Type B pancreatic cell (in vitro differentiated cells): Measurements from ENCODE around the gene TMEM44. TPM values are rescaled to one million over a fixed set of nuclear protein-coding genes. Genes with fewer than 3 reads are reported as not detected.

Experiments used
- DNase-seq: peaks from one replicate; pipeline ENCODE4 v3.0.0; 2021; ENCODE audit warnings: mixed read lengths; ENCODE audit not compliant: unreplicated experiment; ENCODE audit errors: extremely low spot score
- H3K27ac Mint-ChIP-seq: 2 replicates; pipeline ENCODE4 v1.8.0; 2021; ENCODE audit warnings: mild to moderate bottlenecking, mixed read lengths
- H3K27me3 Mint-ChIP-seq: 2 replicates; pipeline ENCODE4 v1.8.0; 2021; ENCODE audit warnings: mixed read lengths
- H3K36me3 Mint-ChIP-seq: 2 replicates; pipeline ENCODE4 v1.8.0; 2021; ENCODE audit warnings: mixed read lengths
- H3K4me1 Mint-ChIP-seq: one replicate; pipeline ENCODE4 v1.8.0; 2021; ENCODE audit warnings: mixed read lengths; ENCODE audit not compliant: unreplicated experiment
- H3K4me3 Mint-ChIP-seq: 2 replicates; pipeline ENCODE4 v1.8.0; 2021; ENCODE audit warnings: mild to moderate bottlenecking, mixed read lengths
- H3K9me3 Mint-ChIP-seq: 2 replicates; pipeline ENCODE4 v1.8.0; 2021; ENCODE audit warnings: mixed read lengths
- total RNA-seq: library from RNA; stranded (reverse); gene quantifications from 2 replicates; pipeline ENCODE4 v1.2.1, GENCODE V29; 2021; ENCODE audit warnings: low replicate concordance
- TF ChIP-seq, protein P1 (sequence below): fragments of 200-600 bp; sonication (generic); conservative IDR thresholded peaks from 2 replicates; pipeline ENCODE4 v1.5.0; 2021; ENCODE audit warnings: antibody characterized with exemption, mild to moderate bottlenecking

Gene TMEM44
- total RNA-seq, 1 donor from 2014 or later = 22.8 TPM

DNA sequence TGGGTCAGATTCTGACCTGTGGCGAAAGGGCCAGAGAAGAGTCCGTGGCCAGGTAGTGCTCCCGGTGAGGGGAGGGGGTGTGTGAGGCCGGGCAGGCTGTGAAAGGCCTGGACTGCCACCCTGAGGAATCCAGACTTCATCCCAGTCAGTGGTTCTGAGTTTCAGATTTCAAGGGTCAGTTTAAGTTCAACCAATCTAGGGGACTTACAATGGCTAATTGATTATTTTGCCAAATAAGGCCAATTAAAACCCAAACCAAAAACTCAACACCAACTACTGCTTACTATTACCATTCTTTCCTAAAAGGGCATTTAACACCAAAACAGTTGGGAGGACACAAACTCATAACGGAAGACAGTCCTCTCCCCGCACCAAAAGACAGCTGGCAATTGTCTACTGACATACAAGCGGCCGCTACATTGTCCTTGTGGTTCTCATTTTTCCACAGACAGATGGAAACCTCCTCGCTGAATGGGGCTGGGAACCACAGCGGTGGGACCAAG lies 30.5 kb downstream of the TMEM44 start:
- no peak overlapping the region for H3K27ac Mint-ChIP-seq
- peaks cover 17% of the 10 kb centered on the region for H3K36me3 Mint-ChIP-seq
- H3K9me3 Mint-ChIP-seq = no peaks in the 10 kb centered on the region
- no peak overlapping the region for H3K4me3 Mint-ChIP-seq
- H3K4me1 Mint-ChIP-seq = peaks cover 13% of the 10 kb centered on the region
- TF ChIP-seq, protein P1, sequence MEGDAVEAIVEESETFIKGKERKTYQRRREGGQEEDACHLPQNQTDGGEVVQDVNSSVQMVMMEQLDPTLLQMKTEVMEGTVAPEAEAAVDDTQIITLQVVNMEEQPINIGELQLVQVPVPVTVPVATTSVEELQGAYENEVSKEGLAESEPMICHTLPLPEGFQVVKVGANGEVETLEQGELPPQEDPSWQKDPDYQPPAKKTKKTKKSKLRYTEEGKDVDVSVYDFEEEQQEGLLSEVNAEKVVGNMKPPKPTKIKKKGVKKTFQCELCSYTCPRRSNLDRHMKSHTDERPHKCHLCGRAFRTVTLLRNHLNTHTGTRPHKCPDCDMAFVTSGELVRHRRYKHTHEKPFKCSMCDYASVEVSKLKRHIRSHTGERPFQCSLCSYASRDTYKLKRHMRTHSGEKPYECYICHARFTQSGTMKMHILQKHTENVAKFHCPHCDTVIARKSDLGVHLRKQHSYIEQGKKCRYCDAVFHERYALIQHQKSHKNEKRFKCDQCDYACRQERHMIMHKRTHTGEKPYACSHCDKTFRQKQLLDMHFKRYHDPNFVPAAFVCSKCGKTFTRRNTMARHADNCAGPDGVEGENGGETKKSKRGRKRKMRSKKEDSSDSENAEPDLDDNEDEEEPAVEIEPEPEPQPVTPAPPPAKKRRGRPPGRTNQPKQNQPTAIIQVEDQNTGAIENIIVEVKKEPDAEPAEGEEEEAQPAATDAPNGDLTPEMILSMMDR = no peak
- no peaks in the 10 kb centered on the region for H3K27me3 Mint-ChIP-seq
- DNase-seq = no peak

DNA sequence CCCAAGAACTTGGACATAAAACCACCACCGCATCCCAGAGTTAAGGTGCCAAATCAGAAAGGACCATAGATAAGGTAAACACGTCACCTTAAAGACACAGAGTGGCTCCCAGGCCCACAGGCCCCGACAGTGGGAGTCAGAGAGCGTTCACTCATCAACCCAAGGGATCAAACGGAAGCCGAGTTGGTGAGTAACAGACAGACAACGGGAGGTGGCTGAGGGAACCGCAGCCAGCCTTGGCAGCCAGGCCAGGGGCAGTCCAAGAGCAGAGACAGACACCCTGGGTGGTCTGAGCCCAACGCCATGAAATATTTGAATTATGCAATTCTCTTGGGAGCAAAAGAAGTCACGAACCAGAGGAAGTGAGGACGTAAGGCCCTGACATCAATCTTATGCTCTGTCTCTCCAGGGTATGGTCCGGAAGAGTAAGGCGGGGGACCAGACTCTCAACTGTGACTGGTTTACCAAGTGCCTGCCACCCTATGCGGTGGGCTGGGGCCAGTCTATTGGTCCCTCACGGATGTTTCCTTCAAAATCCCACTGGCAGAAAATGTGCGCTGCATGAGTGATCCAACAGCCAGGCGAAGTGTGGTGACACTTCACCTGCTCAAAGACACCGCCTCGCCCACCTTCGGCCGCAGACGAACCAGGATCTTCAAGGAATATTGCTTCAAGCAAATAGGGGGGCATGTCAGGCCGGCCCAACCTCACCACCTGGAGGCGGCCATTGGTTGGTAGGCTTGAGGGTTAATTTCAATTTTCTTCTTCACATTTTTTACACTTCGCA lies 34.3 kb downstream of the TMEM44 start:
- TF ChIP-seq, protein P1 = no peak
- Mint-ChIP-seq H3K27ac (no peak overlapping the region), H3K4me1 (peaks cover 4% of the 10 kb centered on the region), H3K4me3 (no peak overlapping the region), H3K36me3 (peaks cover 14% of the 10 kb centered on the region), H3K27me3 (no peaks in the 10 kb centered on the region), H3K9me3 (no peaks in the 10 kb centered on the region)
- no peak for DNase-seq

DNA sequence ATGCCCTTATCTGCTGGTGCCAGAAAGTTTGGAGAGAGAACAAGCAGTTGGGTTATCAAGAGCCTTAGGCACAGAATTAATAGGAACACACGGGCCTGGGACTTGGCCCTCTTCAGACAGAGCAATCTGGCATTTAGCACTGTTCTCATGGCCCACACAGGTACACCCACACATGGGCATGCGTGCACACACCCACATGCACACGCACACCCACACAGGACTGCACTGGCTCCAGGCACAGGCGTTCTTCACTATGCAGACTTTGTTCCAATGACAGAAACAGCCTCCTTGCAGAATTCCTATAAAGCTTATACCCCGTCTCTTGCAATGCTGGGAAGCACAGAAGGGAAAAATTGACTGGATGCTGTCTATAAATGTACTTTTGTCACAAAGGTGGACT lies 36.3 kb downstream of the TMEM44 start:
- DNase-seq = no peak
- TF ChIP-seq, protein P1 = no peak
- Mint-ChIP-seq H3K27me3 (no peaks in the 10 kb centered on the region), H3K36me3 (peaks cover 9% of the 10 kb centered on the region), H3K27ac (no peak overlapping the region), H3K9me3 (no peaks in the 10 kb centered on the region), H3K4me1 (peaks cover 4% of the 10 kb centered on the region), H3K4me3 (no peak overlapping the region)

DNA sequence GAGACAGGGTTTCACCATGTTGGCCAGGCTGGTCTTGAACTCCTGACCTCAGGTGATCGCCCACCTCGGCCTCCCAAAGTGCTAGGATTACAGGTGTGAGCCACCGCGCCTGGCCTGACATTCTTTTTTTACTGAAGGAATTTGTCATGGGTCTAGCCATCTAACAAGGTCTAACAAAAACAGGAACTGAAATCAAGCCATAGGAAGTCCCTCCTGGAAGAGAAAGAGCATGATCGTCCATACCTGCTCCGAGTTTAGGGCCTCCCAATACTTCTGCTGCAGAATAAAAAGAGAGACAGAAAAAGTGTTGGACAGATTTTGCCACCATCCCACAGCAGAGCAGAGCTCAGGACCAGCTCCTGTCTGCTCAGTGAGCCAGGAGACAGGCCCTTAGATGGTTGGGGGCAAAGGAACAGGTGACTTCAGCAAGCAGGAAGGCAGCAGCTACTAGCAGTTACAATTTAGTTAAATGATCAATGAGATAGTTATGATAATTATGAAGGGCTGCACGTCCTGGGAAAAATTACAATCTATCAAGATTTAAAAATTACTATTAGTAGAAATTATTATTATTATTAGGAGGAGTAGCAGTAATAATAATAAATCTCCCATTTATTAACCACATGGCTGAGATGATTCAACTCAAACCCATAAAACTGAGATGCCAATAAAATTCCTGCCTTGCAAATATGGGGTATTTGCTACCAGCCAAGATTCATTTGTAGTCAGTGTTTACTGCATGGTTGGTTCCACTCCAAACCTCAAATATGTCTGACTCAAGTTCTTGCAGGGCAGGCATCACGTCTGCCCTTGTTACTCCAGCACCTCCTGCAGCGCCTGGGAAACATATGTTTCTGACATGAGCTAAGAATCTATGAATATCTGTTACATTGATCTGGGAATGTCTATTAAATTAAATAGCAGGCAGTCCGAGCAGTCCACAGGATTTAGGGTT lies 40.1 kb downstream of the TMEM44 start:
- H3K4me3 Mint-ChIP-seq = no peak overlapping the region
- H3K36me3 Mint-ChIP-seq = no peaks in the 10 kb centered on the region
- H3K27me3 Mint-ChIP-seq = no peaks in the 10 kb centered on the region
- H3K9me3 Mint-ChIP-seq = no peaks in the 10 kb centered on the region
- H3K27ac Mint-ChIP-seq = no peak overlapping the region
- no peak for DNase-seq
- no peaks in the 10 kb centered on the region for H3K4me1 Mint-ChIP-seq
- TF ChIP-seq, protein P1 = no peak

DNA sequence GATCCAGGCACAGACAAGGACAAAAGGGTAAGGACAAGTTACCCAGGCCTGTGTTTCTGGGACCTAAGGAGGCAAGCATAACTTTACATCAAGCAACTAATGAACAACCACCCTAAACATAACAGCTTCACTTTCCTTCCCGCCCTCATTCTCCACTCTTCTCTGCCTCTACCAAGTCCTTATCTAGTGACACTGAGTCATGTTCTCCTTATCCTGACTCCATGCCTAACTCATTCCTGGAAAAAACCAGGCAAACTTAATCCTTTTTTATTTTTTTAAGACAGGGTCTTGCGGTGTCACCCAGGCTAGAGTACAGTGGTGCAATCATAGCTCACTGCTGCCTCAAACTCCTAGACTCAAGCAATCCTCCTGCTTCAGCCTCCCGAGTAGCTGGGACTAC lies 44.5 kb downstream of the TMEM44 start:
- peaks cover 21% of the 10 kb centered on the region for H3K4me1 Mint-ChIP-seq
- DNase-seq = no peak
- H3K4me3 Mint-ChIP-seq = no peak overlapping the region
- TF ChIP-seq, protein P1 = no peak
- H3K36me3 Mint-ChIP-seq = peaks cover 5% of the 10 kb centered on the region
- H3K27ac Mint-ChIP-seq = no peak overlapping the region
- no peaks in the 10 kb centered on the region for H3K27me3 Mint-ChIP-seq
- no peaks in the 10 kb centered on the region for H3K9me3 Mint-ChIP-seq
